ENCODE results near the gene IQCM.

Gene IQCM

GRCh38 chr4:149708513-149709130 is 107.0 kb downstream of the IQCM start:
- peaks cover 3% of the 10 kb centered on the region for H3K4me1 ChIP-seq (ENCODE audit: insufficient read depth, low read length)
- no peaks in the 10 kb centered on the region for H3K27me3 ChIP-seq (ENCODE audit: control insufficient read depth in 1 of 2, insufficient read depth in 2 of 2, low read length in 2 of 2)
- H3K4me3 ChIP-seq (ENCODE audit: low read depth in 1 of 2, low read length in 2 of 2) = no peak overlapping the region
- H3K36me3 ChIP-seq (ENCODE audit: insufficient read depth, low read length) = no peaks in the 10 kb centered on the region
- H3K9ac ChIP-seq (ENCODE audit: low read length) = no peak overlapping the region
- no peaks in the 10 kb centered on the region for H3K9me3 ChIP-seq (ENCODE audit: low read length)
- no peak overlapping the region for H3K27ac ChIP-seq (ENCODE audit: low read depth, low read length)

- no peak overlapping the region for H3K4me3 ChIP-seq (ENCODE audit: low read depth in 1 of 2, low read length in 2 of 2)
- peaks cover 3% of the 10 kb centered on the region for H3K4me1 ChIP-seq (ENCODE audit: insufficient read depth, low read length)
- no peaks in the 10 kb centered on the region for H3K36me3 ChIP-seq (ENCODE audit: insufficient read depth, low read length)
- H3K27me3 ChIP-seq (ENCODE audit: control insufficient read depth in 1 of 2, insufficient read depth in 2 of 2, low read length in 2 of 2) = no peaks in the 10 kb centered on the region
- no peaks in the 10 kb centered on the region for H3K9me3 ChIP-seq (ENCODE audit: low read length)
- H3K27ac ChIP-seq (ENCODE audit: low read depth, low read length) = no peak overlapping the region
- H3K9ac ChIP-seq (ENCODE audit: low read length) = no peak overlapping the region
These were observed 107.8 kb downstream of the IQCM start for GRCh38 chr4:149707862-149708261.

- H3K4me1 ChIP-seq (ENCODE audit: insufficient read depth, low read length) = peaks cover 3% of the 10 kb centered on the region
- no peak overlapping the region for H3K27ac ChIP-seq (ENCODE audit: low read depth, low read length)
- no peaks in the 10 kb centered on the region for H3K36me3 ChIP-seq (ENCODE audit: insufficient read depth, low read length)
- H3K4me3 ChIP-seq (ENCODE audit: low read depth in 1 of 2, low read length in 2 of 2) = no peak overlapping the region
- no peaks in the 10 kb centered on the region for H3K27me3 ChIP-seq (ENCODE audit: control insufficient read depth in 1 of 2, insufficient read depth in 2 of 2, low read length in 2 of 2)
- no peaks in the 10 kb centered on the region for H3K9me3 ChIP-seq (ENCODE audit: low read length)
- no peak overlapping the region for H3K9ac ChIP-seq (ENCODE audit: low read length)
These were observed 108.7 kb downstream of the IQCM start for GRCh38 chr4:149706942-149707341.

- H3K27ac ChIP-seq (ENCODE audit: low read depth, low read length) = no peak overlapping the region
- H3K9me3 ChIP-seq (ENCODE audit: low read length) = no peaks in the 10 kb centered on the region
- H3K9ac ChIP-seq (ENCODE audit: low read length) = no peak overlapping the region
- H3K27me3 ChIP-seq (ENCODE audit: control insufficient read depth in 1 of 2, insufficient read depth in 2 of 2, low read length in 2 of 2) = no peaks in the 10 kb centered on the region
- H3K36me3 ChIP-seq (ENCODE audit: insufficient read depth, low read length) = no peaks in the 10 kb centered on the region
- H3K4me1 ChIP-seq (ENCODE audit: insufficient read depth, low read length) = no peaks in the 10 kb centered on the region
- H3K4me3 ChIP-seq (ENCODE audit: low read depth in 1 of 2, low read length in 2 of 2) = no peak overlapping the region
These were observed 113.0 kb downstream of the IQCM start for GRCh38 chr4:149702414-149703293.

GRCh38 chr4:149701435-149702156 is 114.0 kb downstream of the IQCM start:
- no peaks in the 10 kb centered on the region for H3K4me1 ChIP-seq (ENCODE audit: insufficient read depth, low read length)
- no peak overlapping the region for H3K27ac ChIP-seq (ENCODE audit: low read depth, low read length)
- no peaks in the 10 kb centered on the region for H3K9me3 ChIP-seq (ENCODE audit: low read length)
- H3K36me3 ChIP-seq (ENCODE audit: insufficient read depth, low read length) = no peaks in the 10 kb centered on the region
- H3K27me3 ChIP-seq (ENCODE audit: control insufficient read depth in 1 of 2, insufficient read depth in 2 of 2, low read length in 2 of 2) = no peaks in the 10 kb centered on the region
- H3K4me3 ChIP-seq (ENCODE audit: low read depth in 1 of 2, low read length in 2 of 2) = no peak overlapping the region
- H3K9ac ChIP-seq (ENCODE audit: low read length) = no peak overlapping the region

- Histone ChIP-seq H3K4me1 (ENCODE audit: insufficient read depth, low read length) (no peaks in the 10 kb centered on the region), H3K27me3 (ENCODE audit: control insufficient read depth in 1 of 2, insufficient read depth in 2 of 2, low read length in 2 of 2) (no peaks in the 10 kb centered on the region), H3K36me3 (ENCODE audit: insufficient read depth, low read length) (no peaks in the 10 kb centered on the region), H3K9me3 (ENCODE audit: low read length) (no peaks in the 10 kb centered on the region), H3K27ac (ENCODE audit: low read depth, low read length) (no peak overlapping the region), H3K9ac (ENCODE audit: low read length) (no peak overlapping the region), H3K4me3 (ENCODE audit: low read depth in 1 of 2, low read length in 2 of 2) (no peak overlapping the region)
These were observed 115.4 kb downstream of the IQCM start for GRCh38 chr4:149700272-149700671.

GRCh38 chr4:149699642-149700041 is 116.0 kb downstream of the IQCM start:
- Histone ChIP-seq H3K27ac (ENCODE audit: low read depth, low read length) (no peak overlapping the region), H3K4me1 (ENCODE audit: insufficient read depth, low read length) (no peaks in the 10 kb centered on the region), H3K4me3 (ENCODE audit: low read depth in 1 of 2, low read length in 2 of 2) (no peak overlapping the region), H3K36me3 (ENCODE audit: insufficient read depth, low read length) (no peaks in the 10 kb centered on the region), H3K9me3 (ENCODE audit: low read length) (no peaks in the 10 kb centered on the region), H3K27me3 (ENCODE audit: control insufficient read depth in 1 of 2, insufficient read depth in 2 of 2, low read length in 2 of 2) (no peaks in the 10 kb centered on the region), H3K9ac (ENCODE audit: low read length) (no peak overlapping the region)

GRCh38 chr4:149690726-149691125 is 124.9 kb downstream of the IQCM start:
- Histone ChIP-seq H3K4me3 (ENCODE audit: low read depth in 1 of 2, low read length in 2 of 2) (no peak overlapping the region), H3K4me1 (ENCODE audit: insufficient read depth, low read length) (no peaks in the 10 kb centered on the region), H3K36me3 (ENCODE audit: insufficient read depth, low read length) (no peaks in the 10 kb centered on the region), H3K9me3 (ENCODE audit: low read length) (no peaks in the 10 kb centered on the region), H3K9ac (ENCODE audit: low read length) (no peak overlapping the region), H3K27ac (ENCODE audit: low read depth, low read length) (no peak overlapping the region), H3K27me3 (ENCODE audit: control insufficient read depth in 1 of 2, insufficient read depth in 2 of 2, low read length in 2 of 2) (no peaks in the 10 kb centered on the region)

GRCh38 chr4:149684516-149684915 is 131.1 kb downstream of the IQCM start:
- Histone ChIP-seq H3K36me3 (ENCODE audit: insufficient read depth, low read length) (no peaks in the 10 kb centered on the region), H3K9me3 (ENCODE audit: low read length) (no peaks in the 10 kb centered on the region), H3K4me3 (ENCODE audit: low read depth in 1 of 2, low read length in 2 of 2) (no peak overlapping the region), H3K27ac (ENCODE audit: low read depth, low read length) (no peak overlapping the region), H3K27me3 (ENCODE audit: control insufficient read depth in 1 of 2, insufficient read depth in 2 of 2, low read length in 2 of 2) (no peaks in the 10 kb centered on the region), H3K4me1 (ENCODE audit: insufficient read depth, low read length) (no peaks in the 10 kb centered on the region), H3K9ac (ENCODE audit: low read length) (no peak overlapping the region)

GRCh38 chr4:149676076-149676475 is 139.6 kb downstream of the IQCM start:
- no peaks in the 10 kb centered on the region for H3K9me3 ChIP-seq (ENCODE audit: low read length)
- no peaks in the 10 kb centered on the region for H3K4me1 ChIP-seq (ENCODE audit: insufficient read depth, low read length)
- no peaks in the 10 kb centered on the region for H3K36me3 ChIP-seq (ENCODE audit: insufficient read depth, low read length)
- H3K27ac ChIP-seq (ENCODE audit: low read depth, low read length) = no peak overlapping the region
- H3K9ac ChIP-seq (ENCODE audit: low read length) = no peak overlapping the region
- H3K4me3 ChIP-seq (ENCODE audit: low read depth in 1 of 2, low read length in 2 of 2) = no peak overlapping the region
- no peaks in the 10 kb centered on the region for H3K27me3 ChIP-seq (ENCODE audit: control insufficient read depth in 1 of 2, insufficient read depth in 2 of 2, low read length in 2 of 2)

- Histone ChIP-seq H3K4me3 (ENCODE audit: low read depth in 1 of 2, low read length in 2 of 2) (no peak overlapping the region), H3K27me3 (ENCODE audit: control insufficient read depth in 1 of 2, insufficient read depth in 2 of 2, low read length in 2 of 2) (no peaks in the 10 kb centered on the region), H3K9ac (ENCODE audit: low read length) (no peak overlapping the region), H3K4me1 (ENCODE audit: insufficient read depth, low read length) (no peaks in the 10 kb centered on the region), H3K36me3 (ENCODE audit: insufficient read depth, low read length) (no peaks in the 10 kb centered on the region), H3K27ac (ENCODE audit: low read depth, low read length) (no peak overlapping the region), H3K9me3 (ENCODE audit: low read length) (no peaks in the 10 kb centered on the region)
These were observed 169.9 kb downstream of the IQCM start for GRCh38 chr4:149645790-149646189.

All from muscle layer of colon (tissue), 2 donors.